Astrocyte (in vitro differentiated cells and primary cell): ENCODE data around the gene LIPE.

Source experiments
- CTCF ChIP-seq: IDR thresholded peaks from 2 replicates; pipeline ENCODE4 v1.5.1; 2011; ENCODE audit warnings: low read depth, mild to moderate bottlenecking, inconsistent platforms, low read length, moderate library complexity; ENCODE audit not compliant: insufficient read depth
- EZH2 ChIP-seq: IDR thresholded peaks from 2 replicates; pipeline ENCODE4 v1.6.1; 2012; ENCODE audit warnings: mild to moderate bottlenecking, low read length, inconsistent platforms; ENCODE audit not compliant: insufficient read depth

- no peak for TF ChIP-seq CTCF
- no peak for TF ChIP-seq EZH2
These were observed 58.4 kb downstream of the LIPE start for GRCh38 chr19:42368765-42369164.
